Activated CD4-positive, alpha-beta memory T cell treated with anti-CD3 and anti-CD28 coated beads for 36 hours (primary cell): ENCODE data around the gene ITPR3. TPM values are rescaled to one million over a fixed set of nuclear protein-coding genes. Genes with fewer than 3 reads are reported as not detected.
A peak's percentile ranks its signal among the peaks of the same experiment; 100 is the strongest.

Experiments
- CTCF ChIA-PET: fragments of 350-600 bp; sonication (Branson Sonifier 250); formaldehyde crosslinking; loops from one replicate; lab custom pipeline; 2021; ENCODE audit warnings: antibody characterized with exemption, inconsistent platforms; lab: Charles Lee
- POLR2A ChIA-PET: fragments of 350-600 bp; sonication (Branson Sonifier 250); formaldehyde crosslinking; loops from one replicate; lab custom pipeline; 2021; ENCODE audit warnings: antibody characterized with exemption; lab: Charles Lee
- DNase-seq: peaks from one replicate; pipeline ENCODE4 v3.0.0-alpha.2; 2020
- H3K27ac Mint-ChIP-seq: one replicate; pipeline ENCODE4 v1.8.0; 2021; ENCODE audit warnings: mixed read lengths
- H3K27me3 Mint-ChIP-seq: one replicate; pipeline ENCODE4 v1.8.0; 2021; ENCODE audit warnings: mixed read lengths
- H3K36me3 Mint-ChIP-seq: one replicate; pipeline ENCODE4 v1.8.0; 2021; ENCODE audit warnings: mixed read lengths
- H3K4me1 Mint-ChIP-seq: one replicate; pipeline ENCODE4 v1.8.0; 2021; ENCODE audit warnings: low read depth, mixed read lengths
- H3K4me3 Mint-ChIP-seq: one replicate; pipeline ENCODE4 v1.8.0; 2021; ENCODE audit warnings: mild to moderate bottlenecking, mixed read lengths
- H3K9me3 Mint-ChIP-seq: one replicate; pipeline ENCODE4 v1.8.0; 2021; ENCODE audit warnings: mixed read lengths
- intact Hi-C: fragments of 100-400 bp; cut with micrococcal nuclease; formaldehyde crosslinking; loops from one replicate; pipeline ENCODE4 v1.15.1; 2023
- total RNA-seq, 2 experiments: library from RNA; stranded (reverse); gene quantifications; one replicate each; pipeline ENCODE4 v1.2.3, GENCODE V29; 2021

Gene ITPR3
- total RNA-seq, 2 experiments from 2014 or later, result 41.6 to 45.6 TPM

- no peaks in the 10 kb centered on the region for H3K36me3 Mint-ChIP-seq
- no peaks in the 10 kb centered on the region for H3K27me3 Mint-ChIP-seq
- intact Hi-C loops, result no loop called here
- H3K4me1 Mint-ChIP-seq, result peaks cover 10% of the 10 kb centered on the region
- DNase-seq, result no peak
- H3K4me3 Mint-ChIP-seq, result no peak overlapping the region
- ChIA-PET CTCF (interaction anchor here (0.8 to 1.6 kb wide), 4 partner anchors 16 to 30 kb away, joined by 3 to 5 read pairs (median 4); no protein-coding TSS in a partner anchor), POLR2A (no interaction called here)
- H3K9me3 Mint-ChIP-seq, result no peaks in the 10 kb centered on the region
- H3K27ac Mint-ChIP-seq, result no peak overlapping the region
Observed at GRCh38 chr6:33616113-33616512, 5.0 kb upstream of the ITPR3 start.

- intact Hi-C loops, result no loop called here
- no peaks in the 10 kb centered on the region for H3K27me3 Mint-ChIP-seq
- no peak for DNase-seq
- H3K4me3 Mint-ChIP-seq, result no peak overlapping the region
- no peaks in the 10 kb centered on the region for H3K36me3 Mint-ChIP-seq
- ChIA-PET POLR2A (no interaction called here), CTCF (interaction anchor here (1.4 kb wide), 1 partner anchor 31 kb away, joined by 5 read pairs; no protein-coding TSS in a partner anchor)
- no peaks in the 10 kb centered on the region for H3K9me3 Mint-ChIP-seq
- no peak overlapping the region for H3K27ac Mint-ChIP-seq
- H3K4me1 Mint-ChIP-seq, result peaks cover 10% of the 10 kb centered on the region
Observed at GRCh38 chr6:33616913-33617312, 4.2 kb upstream of the ITPR3 start.

GRCh38 chr6:33619166-33619840 lies 1.8 kb upstream of the ITPR3 start:
- Mint-ChIP-seq H3K27ac (peak overlapping the region; percentile 81), H3K4me3 (peak overlapping the region; percentile 90), H3K9me3 (no peaks in the 10 kb centered on the region), H3K36me3 (peaks cover 15% of the 10 kb centered on the region), H3K4me1 (peaks cover 32% of the 10 kb centered on the region), H3K27me3 (no peaks in the 10 kb centered on the region)
- CTCF ChIA-PET, result interaction anchor here (5.3 kb wide), 1 partner anchor 12 kb away, joined by 31 read pairs; no protein-coding TSS in a partner anchor
- intact Hi-C loops, result no loop called here
- no peak for DNase-seq
- POLR2A ChIA-PET, result no interaction called here

- intact Hi-C loops, result loop anchor here (2.0 kb wide), 2 partner anchors 36 to 74 kb away; no protein-coding TSS in a partner anchor
- H3K27ac Mint-ChIP-seq, result peak overlapping the region; percentile 81
- CTCF ChIA-PET, result interaction anchor here (0.7 to 5.3 kb wide), 8 partner anchors 13 to 166 kb away, joined by 3 to 31 read pairs (median 6); partner anchors contain the start of genes BAK1 and ZBTB9
- H3K4me3 Mint-ChIP-seq, result peak overlapping the region; percentile 90
- peaks cover 38% of the 10 kb centered on the region for H3K4me1 Mint-ChIP-seq
- DNase-seq, result peak; percentile 59
- no peaks in the 10 kb centered on the region for H3K9me3 Mint-ChIP-seq
- H3K27me3 Mint-ChIP-seq, result no peaks in the 10 kb centered on the region
- POLR2A ChIA-PET, result interaction anchor here (0.6 to 2.8 kb wide), 10 partner anchors 12 to 406 kb away, joined by 3 to 20 read pairs (median 8); partner anchors contain the start of genes BAK1 and UQCC2
- H3K36me3 Mint-ChIP-seq, result peaks cover 20% of the 10 kb centered on the region
Observed at GRCh38 chr6:33620158-33620855, 815 bp upstream of the ITPR3 start.

- peak overlapping the region; percentile 94 for H3K4me3 Mint-ChIP-seq
- H3K9me3 Mint-ChIP-seq, result no peaks in the 10 kb centered on the region
- ChIA-PET CTCF (interaction anchor here (0.7 to 5.3 kb wide), 11 partner anchors 10 to 90 kb away, joined by 3 to 31 read pairs (median 5); partner anchors contain the start of genes BAK1 and UQCC2), POLR2A (interaction anchor here (0.6 to 2.8 kb wide), 16 partner anchors 7 to 350 kb away, joined by 3 to 20 read pairs (median 4); partner anchors contain the start of genes BAK1, RPS18, UQCC2 and VPS52)
- H3K27ac Mint-ChIP-seq, result peak overlapping the region; percentile 83
- H3K4me1 Mint-ChIP-seq, result peaks cover 43% of the 10 kb centered on the region
- H3K36me3 Mint-ChIP-seq, result peaks cover 20% of the 10 kb centered on the region
- H3K27me3 Mint-ChIP-seq, result no peaks in the 10 kb centered on the region
- DNase-seq, result peak; percentile 57
- intact Hi-C loops, result loop anchor here (2.0 kb wide), 2 partner anchors 37 to 73 kb away; no protein-coding TSS in a partner anchor
Observed at GRCh38 chr6:33621711-33622388, 728 bp downstream of the ITPR3 start.

- intact Hi-C loops, result no loop called here
- Mint-ChIP-seq H3K9me3 (no peaks in the 10 kb centered on the region), H3K4me3 (peak overlapping the region; percentile 94), H3K27ac (peak overlapping the region; percentile 83), H3K4me1 (peaks cover 48% of the 10 kb centered on the region), H3K36me3 (peaks cover 22% of the 10 kb centered on the region), H3K27me3 (no peaks in the 10 kb centered on the region)
- POLR2A ChIA-PET, result interaction anchor here (0.9 to 2.8 kb wide), 9 partner anchors 11 to 351 kb away, joined by 3 to 20 read pairs (median 5); partner anchors contain the start of genes BAK1, RPS18, UQCC2 and VPS52
- CTCF ChIA-PET, result interaction anchor here (1.1 to 5.3 kb wide), 6 partner anchors 10 to 78 kb away, joined by 3 to 31 read pairs (median 8); no protein-coding TSS in a partner anchor
- peak; percentile 18 for DNase-seq
Observed at GRCh38 chr6:33622456-33623431, 1.6 kb downstream of the ITPR3 start.

GRCh38 chr6:33623895-33624381 lies 2.8 kb downstream of the ITPR3 start:
- Mint-ChIP-seq H3K4me3 (peak overlapping the region; percentile 41), H3K27ac (no peak overlapping the region), H3K9me3 (no peaks in the 10 kb centered on the region), H3K36me3 (peaks cover 24% of the 10 kb centered on the region), H3K27me3 (no peaks in the 10 kb centered on the region), H3K4me1 (peaks cover 57% of the 10 kb centered on the region)
- intact Hi-C loops, result no loop called here
- no peak for DNase-seq
- POLR2A ChIA-PET, result no interaction called here
- CTCF ChIA-PET, result interaction anchor here (5.3 kb wide), 1 partner anchor 16 kb away, joined by 31 read pairs; no protein-coding TSS in a partner anchor

- ChIA-PET POLR2A (no interaction called here), CTCF (interaction anchor here (2.0 kb wide), 1 partner anchor 76 kb away, joined by 6 read pairs; no protein-coding TSS in a partner anchor)
- Mint-ChIP-seq H3K9me3 (no peaks in the 10 kb centered on the region), H3K4me3 (no peak overlapping the region), H3K27me3 (no peaks in the 10 kb centered on the region), H3K27ac (peak overlapping the region; percentile 28), H3K4me1 (peaks cover 54% of the 10 kb centered on the region), H3K36me3 (peaks cover 24% of the 10 kb centered on the region)
- intact Hi-C loops, result no loop called here
- no peak for DNase-seq
Observed at GRCh38 chr6:33624856-33625255, 3.7 kb downstream of the ITPR3 start.

GRCh38 chr6:33627876-33628275 lies 6.8 kb downstream of the ITPR3 start:
- ChIA-PET CTCF (no interaction called here), POLR2A (no interaction called here)
- Mint-ChIP-seq H3K4me3 (no peak overlapping the region), H3K27ac (no peak overlapping the region), H3K36me3 (peaks cover 21% of the 10 kb centered on the region), H3K9me3 (no peaks in the 10 kb centered on the region), H3K4me1 (peaks cover 64% of the 10 kb centered on the region), H3K27me3 (no peaks in the 10 kb centered on the region)
- intact Hi-C loops, result no loop called here
- DNase-seq, result no peak

GRCh38 chr6:33628401-33628964 lies 7.4 kb downstream of the ITPR3 start:
- H3K9me3 Mint-ChIP-seq, result no peaks in the 10 kb centered on the region
- no peak overlapping the region for H3K27ac Mint-ChIP-seq
- POLR2A ChIA-PET, result no interaction called here
- intact Hi-C loops, result no loop called here
- H3K4me3 Mint-ChIP-seq, result no peak overlapping the region
- CTCF ChIA-PET, result no interaction called here
- peaks cover 62% of the 10 kb centered on the region for H3K4me1 Mint-ChIP-seq
- H3K36me3 Mint-ChIP-seq, result peaks cover 17% of the 10 kb centered on the region
- no peaks in the 10 kb centered on the region for H3K27me3 Mint-ChIP-seq
- DNase-seq, result no peak
